Measurements from ENCODE around the gene SCARF2.
"Not testable (repeated sequence)": the region's sequence is repeated elsewhere in the genome, so short reads cannot be mapped to it uniquely, and the experiment has no call there.

SCARF2 gene

GRCh38 chr22:20420157-20420842 lies 17.3 kb downstream of the SCARF2 start:
- TF ChIP-seq CTCF (IDR thresholded peaks at IDR 0.05; ENCODE audit: unreplicated experiment in 3 of 3), result no peak
- no peak overlapping the region for H3K27ac Mint-ChIP-seq
- no peaks in the 10 kb centered on the region for H3K27me3 Mint-ChIP-seq (ENCODE audit: low read depth)
- H3K4me1 Mint-ChIP-seq, result peaks cover 5% of the 10 kb centered on the region
- H3K9me3 Mint-ChIP-seq, result no peaks in the 10 kb centered on the region
- H3K4me3 Mint-ChIP-seq, result no peak overlapping the region
- peaks cover 4% of the 10 kb centered on the region for H3K36me3 Mint-ChIP-seq (ENCODE audit: low read depth)

GRCh38 chr22:20419664-20419951 lies 18.0 kb downstream of the SCARF2 start:
- Mint-ChIP-seq H3K27me3 (ENCODE audit: low read depth) (no peaks in the 10 kb centered on the region), H3K27ac (no peak overlapping the region), H3K4me3 (no peak overlapping the region), H3K4me1 (peaks cover 5% of the 10 kb centered on the region), H3K36me3 (ENCODE audit: low read depth) (peaks cover 4% of the 10 kb centered on the region), H3K9me3 (no peaks in the 10 kb centered on the region)
- no peak for TF ChIP-seq CTCF (IDR thresholded peaks at IDR 0.05; ENCODE audit: unreplicated experiment in 3 of 3)

GRCh38 chr22:20418211-20418788 lies 19.3 kb downstream of the SCARF2 start:
- Mint-ChIP-seq H3K4me1 (peaks cover under 1% of the 10 kb centered on the region), H3K9me3 (no peaks in the 10 kb centered on the region)

DNA sequence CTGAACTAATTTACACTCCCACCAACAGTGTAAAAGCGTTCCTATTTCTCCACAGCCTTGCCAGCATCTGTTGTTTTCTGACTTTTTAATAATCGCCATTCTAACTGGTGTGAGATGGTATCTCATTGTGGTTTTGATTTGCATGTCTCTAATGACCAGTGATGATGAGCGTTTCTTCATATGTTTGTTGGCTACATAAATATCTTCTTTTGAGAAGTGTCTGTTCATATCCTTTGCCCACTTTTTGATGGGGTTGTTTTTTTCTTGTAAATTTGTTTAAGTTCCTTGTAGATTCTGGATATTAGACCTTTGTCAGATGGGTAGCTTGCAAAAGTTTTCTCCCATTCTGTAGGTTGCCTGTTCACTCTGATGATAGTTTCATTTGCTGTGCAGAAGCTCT lies 21.9 kb downstream of the SCARF2 start:
- H3K4me1 Mint-ChIP-seq; H3K36me3 Mint-ChIP-seq (ENCODE audit: low read depth); H3K4me3 Mint-ChIP-seq; H3K27me3 Mint-ChIP-seq (ENCODE audit: low read depth); H3K27ac Mint-ChIP-seq; H3K9me3 Mint-ChIP-seq: not testable (repeated sequence)

More at GRCh38 chr22:20418211-20418788, 19.3 kb downstream of the SCARF2 start:
- no peak overlapping the region for H3K27ac Mint-ChIP-seq
- H3K27me3 Mint-ChIP-seq (ENCODE audit: low read depth), result peaks cover 8% of the 10 kb centered on the region
- peak; percentile 90 to 95 (median 90) for TF ChIP-seq CTCF (IDR thresholded peaks at IDR 0.05; ENCODE audit: unreplicated experiment in 3 of 3)
- no peaks in the 10 kb centered on the region for H3K36me3 Mint-ChIP-seq (ENCODE audit: low read depth)
- H3K4me3 Mint-ChIP-seq, result peak overlapping the region; percentile 51 to 72 (median 62)

DNA sequence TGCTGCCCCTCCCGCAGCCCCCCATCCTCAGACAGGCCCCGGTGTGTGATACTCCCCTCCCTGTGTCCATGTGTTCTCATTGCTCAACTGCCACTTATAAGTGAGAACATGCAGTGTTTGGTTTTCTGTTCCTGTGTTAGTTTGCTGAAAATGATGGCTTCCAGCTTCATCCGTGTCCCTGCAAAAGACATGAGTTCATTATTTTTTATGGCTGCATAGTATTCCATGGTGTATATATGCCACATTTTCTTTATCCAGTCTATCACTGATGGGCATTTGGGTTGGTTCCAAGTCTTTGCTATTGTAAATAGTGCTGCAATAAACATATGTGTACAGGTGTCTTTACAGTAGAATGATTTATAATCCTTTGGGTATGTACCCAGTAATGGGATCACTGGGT lies 22.4 kb downstream of the SCARF2 start:
- not testable (repeated sequence) for H3K36me3 Mint-ChIP-seq (ENCODE audit: low read depth); H3K27me3 Mint-ChIP-seq (ENCODE audit: low read depth); H3K27ac Mint-ChIP-seq; H3K4me3 Mint-ChIP-seq; H3K4me1 Mint-ChIP-seq; H3K9me3 Mint-ChIP-seq

DNA sequence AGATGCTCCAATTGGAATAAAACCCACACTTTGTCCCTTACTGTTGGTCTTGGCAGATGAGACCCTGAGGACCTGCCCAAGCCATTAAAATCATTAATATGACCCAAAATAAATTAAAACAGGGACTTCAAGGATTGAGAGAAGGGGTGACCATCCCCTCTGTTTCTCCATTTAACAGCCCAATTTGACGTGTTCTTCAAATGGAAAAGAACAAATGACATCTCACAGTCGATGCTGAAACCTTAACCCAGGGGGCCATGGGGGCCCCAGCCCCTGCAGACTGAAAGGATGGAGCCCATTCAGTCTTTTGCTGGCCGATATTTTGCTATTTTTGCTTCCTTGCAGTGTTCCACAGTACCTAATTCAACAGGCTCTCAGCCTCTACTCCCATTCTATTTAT lies 23.2 kb downstream of the SCARF2 start:
- Mint-ChIP-seq H3K4me3 (no peak overlapping the region), H3K36me3 (ENCODE audit: low read depth) (no peaks in the 10 kb centered on the region), H3K9me3 (no peaks in the 10 kb centered on the region), H3K4me1 (peaks cover 9% of the 10 kb centered on the region), H3K27ac (no peak overlapping the region), H3K27me3 (ENCODE audit: low read depth) (peaks cover 8% of the 10 kb centered on the region)
- TF ChIP-seq CTCF (IDR thresholded peaks at IDR 0.05; ENCODE audit: unreplicated experiment in 3 of 3), result no peak

DNA sequence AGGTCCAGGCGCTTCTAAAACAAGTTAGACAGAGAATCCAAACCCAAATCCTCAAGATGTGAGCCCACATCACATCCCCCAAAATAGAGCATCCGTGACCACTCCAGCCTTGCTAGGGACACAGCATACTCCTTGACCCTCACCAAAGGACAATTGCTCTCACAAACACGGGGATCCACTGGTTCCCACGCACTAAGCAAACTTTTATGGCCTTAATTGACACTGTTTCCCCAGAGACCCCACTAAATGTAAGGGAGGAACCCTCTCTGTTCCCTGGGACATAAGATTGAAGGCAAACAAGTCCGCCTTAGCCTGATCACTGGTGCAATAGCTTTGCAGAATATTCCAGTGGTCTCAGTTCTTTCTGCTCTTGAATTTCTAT lies 23.6 kb downstream of the SCARF2 start:
- no peak overlapping the region for H3K27ac Mint-ChIP-seq
- H3K27me3 Mint-ChIP-seq (ENCODE audit: low read depth), result peaks cover 8% of the 10 kb centered on the region
- H3K9me3 Mint-ChIP-seq, result no peaks in the 10 kb centered on the region
- H3K4me1 Mint-ChIP-seq, result peaks cover 9% of the 10 kb centered on the region
- no peak overlapping the region for H3K4me3 Mint-ChIP-seq
- TF ChIP-seq CTCF (IDR thresholded peaks at IDR 0.05; ENCODE audit: unreplicated experiment in 3 of 3), result no peak
- H3K36me3 Mint-ChIP-seq (ENCODE audit: low read depth), result peaks cover 3% of the 10 kb centered on the region
